MCF 10A (cell line): Measurements from ENCODE around the gene NAALADL1. TPM values are rescaled to one million over a fixed set of nuclear protein-coding genes. Genes with fewer than 3 reads are reported as not detected.
A peak's percentile ranks its signal among the peaks of the same experiment; 100 is the strongest.
"Not testable (repeated sequence)": the region's sequence is repeated elsewhere in the genome, so short reads cannot be mapped to it uniquely, and the experiment has no call there.

Experiments used
- BruUV-seq: library from RNA; stranded (reverse); fragments of 400-500 nt; replicated peaks from 2 replicates; lab custom pipeline; 2021; lab: Mats Ljungman, UMichigan
- CTCF ChIA-PET: fragments of 300-600 bp; sonication (Branson Sonifier 250); formaldehyde crosslinking; extraction: SDS; loops from one replicate; lab custom pipeline; 2021; ENCODE audit warnings: antibody characterized with exemption, inconsistent platforms; lab: Yijun Ruan, JAX
- POLR2A ChIA-PET: fragments of 300-600, 350-650 bp; sonication (Branson Sonifier 250); formaldehyde crosslinking; extraction: SDS; loops from one replicate; lab custom pipeline; 2020; ENCODE audit warnings: antibody characterized with exemption, inconsistent platforms; lab: Yijun Ruan, JAX
- DNase-seq: peaks from one replicate; pipeline ENCODE4 v3.0.0-alpha.2; 2018; ENCODE audit not compliant: unreplicated experiment
- H3K27ac Mint-ChIP-seq: one replicate; pipeline ENCODE4 v1.8.0; 2022; ENCODE audit warnings: mild to moderate bottlenecking, low read depth, mixed read lengths; ENCODE audit not compliant: unreplicated experiment
- H3K27me3 Mint-ChIP-seq: one replicate; pipeline ENCODE4 v1.8.0; 2022; ENCODE audit warnings: mixed read lengths; ENCODE audit not compliant: insufficient read depth, unreplicated experiment
- H3K36me3 Mint-ChIP-seq: one replicate; pipeline ENCODE4 v1.8.0; 2022; ENCODE audit warnings: mild to moderate bottlenecking, moderate library complexity, mixed read lengths; ENCODE audit not compliant: insufficient read depth, unreplicated experiment
- H3K4me1 Mint-ChIP-seq: one replicate; pipeline ENCODE4 v1.8.0; 2022; ENCODE audit warnings: mixed read lengths; ENCODE audit not compliant: insufficient read depth, unreplicated experiment
- H3K4me3 Mint-ChIP-seq: one replicate; pipeline ENCODE4 v1.8.0; 2022; ENCODE audit warnings: mild to moderate bottlenecking, moderate library complexity, mixed read lengths; ENCODE audit not compliant: unreplicated experiment
- H3K9me3 Mint-ChIP-seq: one replicate; pipeline ENCODE4 v1.8.0; 2022; ENCODE audit warnings: mixed read lengths; ENCODE audit not compliant: unreplicated experiment
- intact Hi-C: fragments of 100-400 bp; cut with micrococcal nuclease; formaldehyde crosslinking; loops from 2 replicates; pipeline ENCODE4 v1.14.1; 2022
- total RNA-seq: library from RNA; stranded (reverse); gene quantifications from 2 replicates; pipeline ENCODE4 v1.2.3, GENCODE V29; 2022
- TF ChIP-seq, protein P1 (sequence below): fragments of 200-600 bp; IDR thresholded peaks from one replicate; pipeline ENCODE4 v1.8.0; 2022; ENCODE audit warnings: antibody characterized with exemption, mild to moderate bottlenecking; ENCODE audit not compliant: unreplicated experiment

The NAALADL1 gene
- total RNA-seq, 1 experiment from 2014 or later: not detected

DNA sequence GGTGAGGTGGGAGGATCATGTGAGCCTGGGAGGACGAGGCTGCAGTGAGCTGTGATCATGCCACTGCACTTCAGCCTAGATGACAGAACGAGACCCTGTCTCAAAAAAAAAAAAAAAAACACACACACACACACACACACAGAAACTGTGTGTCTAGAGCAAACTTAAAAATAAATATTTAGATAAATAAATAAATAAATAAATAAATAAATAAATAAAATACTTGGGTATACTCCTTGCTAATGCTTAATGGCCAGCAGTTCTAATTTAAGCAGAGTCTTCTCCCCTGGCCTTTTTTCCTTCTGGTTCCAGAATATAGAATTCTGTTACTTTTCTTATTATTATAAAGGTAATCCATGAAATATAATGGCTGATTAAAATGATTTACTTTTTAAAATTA is 49.5 kb downstream of the NAALADL1 start:
- H3K4me3 Mint-ChIP-seq: no peak overlapping the region
- CTCF ChIA-PET: interaction anchor here (0.6 to 2.2 kb wide), 4 partner anchors 8 to 402 kb away, joined by 3 to 8 read pairs (median 4); partner anchors contain the start of gene BATF2
- no peaks in the 10 kb centered on the region for H3K27me3 Mint-ChIP-seq
- no peaks in the 10 kb centered on the region for H3K36me3 Mint-ChIP-seq
- no peak overlapping the region for H3K27ac Mint-ChIP-seq
- H3K4me1 Mint-ChIP-seq: peaks cover 7% of the 10 kb centered on the region
- H3K9me3 Mint-ChIP-seq: no peaks in the 10 kb centered on the region
- BruUV-seq: no TSS peak
- no peak for DNase-seq
- TF ChIP-seq, protein P1, sequence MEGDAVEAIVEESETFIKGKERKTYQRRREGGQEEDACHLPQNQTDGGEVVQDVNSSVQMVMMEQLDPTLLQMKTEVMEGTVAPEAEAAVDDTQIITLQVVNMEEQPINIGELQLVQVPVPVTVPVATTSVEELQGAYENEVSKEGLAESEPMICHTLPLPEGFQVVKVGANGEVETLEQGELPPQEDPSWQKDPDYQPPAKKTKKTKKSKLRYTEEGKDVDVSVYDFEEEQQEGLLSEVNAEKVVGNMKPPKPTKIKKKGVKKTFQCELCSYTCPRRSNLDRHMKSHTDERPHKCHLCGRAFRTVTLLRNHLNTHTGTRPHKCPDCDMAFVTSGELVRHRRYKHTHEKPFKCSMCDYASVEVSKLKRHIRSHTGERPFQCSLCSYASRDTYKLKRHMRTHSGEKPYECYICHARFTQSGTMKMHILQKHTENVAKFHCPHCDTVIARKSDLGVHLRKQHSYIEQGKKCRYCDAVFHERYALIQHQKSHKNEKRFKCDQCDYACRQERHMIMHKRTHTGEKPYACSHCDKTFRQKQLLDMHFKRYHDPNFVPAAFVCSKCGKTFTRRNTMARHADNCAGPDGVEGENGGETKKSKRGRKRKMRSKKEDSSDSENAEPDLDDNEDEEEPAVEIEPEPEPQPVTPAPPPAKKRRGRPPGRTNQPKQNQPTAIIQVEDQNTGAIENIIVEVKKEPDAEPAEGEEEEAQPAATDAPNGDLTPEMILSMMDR: no peak
- intact Hi-C loops: loop anchor here (1.0 kb wide), 1 partner anchor 162 kb away; no protein-coding TSS in a partner anchor
- POLR2A ChIA-PET: interaction anchor here (0.6 to 1.4 kb wide), 4 partner anchors 85 to 230 kb away, joined by 3 to 5 read pairs (median 4); partner anchors contain the start of genes PPP2R5B and ZNHIT2

DNA sequence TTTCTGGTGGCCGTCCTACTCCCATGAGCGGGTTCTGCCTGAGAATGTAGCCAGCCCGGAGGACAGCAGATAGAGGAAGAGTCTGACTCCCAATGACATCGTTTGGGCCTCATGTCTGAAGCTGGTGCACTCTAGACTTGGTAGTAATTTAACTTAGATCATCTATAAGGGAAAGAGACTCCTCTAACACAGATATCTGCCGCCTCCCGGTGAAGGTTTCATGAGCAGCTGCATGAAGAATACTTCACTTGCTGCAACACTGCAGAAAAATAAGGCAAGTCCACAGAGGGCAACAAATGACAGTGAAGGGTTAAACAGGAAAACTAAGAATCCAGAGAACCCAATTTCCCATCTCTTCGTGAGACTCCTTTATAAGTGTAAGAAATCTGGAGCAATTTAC is 50.3 kb downstream of the NAALADL1 start:
- no peak overlapping the region for H3K4me3 Mint-ChIP-seq
- ChIA-PET CTCF (interaction anchor here (0.6 to 2.2 kb wide), 5 partner anchors 9 to 229 kb away, joined by 3 to 8 read pairs (median 4); partner anchors contain the start of gene BATF2), POLR2A (interaction anchor here (1.0 to 2.1 kb wide), 7 partner anchors 20 to 229 kb away, joined by 3 to 16 read pairs (median 5); partner anchors contain the start of genes ATG2A, FAU, MRPL49 and PPP2R5B)
- no TSS peak for BruUV-seq
- H3K36me3 Mint-ChIP-seq: no peaks in the 10 kb centered on the region
- H3K9me3 Mint-ChIP-seq: no peaks in the 10 kb centered on the region
- TF ChIP-seq, protein P1: no peak
- peak overlapping the region; percentile 95 for H3K27ac Mint-ChIP-seq
- intact Hi-C loops: loop anchor here (1.0 kb wide), 1 partner anchor 161 kb away; no protein-coding TSS in a partner anchor
- H3K4me1 Mint-ChIP-seq: peaks cover 3% of the 10 kb centered on the region
- no peaks in the 10 kb centered on the region for H3K27me3 Mint-ChIP-seq
- DNase-seq: no peak

DNA sequence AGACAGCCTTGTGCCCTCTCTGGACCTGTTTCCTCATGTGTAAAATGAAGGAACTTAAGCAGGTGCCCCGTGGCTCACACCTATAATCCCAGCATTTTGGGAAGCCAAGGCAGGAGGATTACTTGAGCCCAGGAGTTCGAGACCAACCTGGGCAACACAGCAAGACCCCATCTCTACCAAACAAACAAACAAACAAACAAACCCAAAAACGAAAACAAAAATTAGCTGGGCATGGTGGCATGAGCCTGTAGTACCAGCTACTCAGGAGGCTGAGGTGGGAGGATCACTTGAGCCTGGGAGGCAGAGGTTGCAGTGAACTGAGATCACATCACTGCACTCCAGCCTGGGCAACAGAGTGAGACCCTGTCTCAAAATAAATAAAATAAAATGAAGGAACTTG is 54.4 kb downstream of the NAALADL1 start:
- H3K36me3 Mint-ChIP-seq, BruUV-seq, DNase-seq, intact Hi-C loops, H3K27me3 Mint-ChIP-seq, H3K9me3 Mint-ChIP-seq, H3K4me1 Mint-ChIP-seq, H3K27ac Mint-ChIP-seq, H3K4me3 Mint-ChIP-seq: not testable (repeated sequence)
- ChIA-PET POLR2A (interaction anchor here (1.7 kb wide), 1 partner anchor 11 kb away, joined by 4 read pairs; no protein-coding TSS in a partner anchor), CTCF (interaction anchor here (0.8 to 2.0 kb wide), 2 partner anchors 10 to 73 kb away, joined by 3 to 8 read pairs; partner anchors contain the start of gene ARL2)

DNA sequence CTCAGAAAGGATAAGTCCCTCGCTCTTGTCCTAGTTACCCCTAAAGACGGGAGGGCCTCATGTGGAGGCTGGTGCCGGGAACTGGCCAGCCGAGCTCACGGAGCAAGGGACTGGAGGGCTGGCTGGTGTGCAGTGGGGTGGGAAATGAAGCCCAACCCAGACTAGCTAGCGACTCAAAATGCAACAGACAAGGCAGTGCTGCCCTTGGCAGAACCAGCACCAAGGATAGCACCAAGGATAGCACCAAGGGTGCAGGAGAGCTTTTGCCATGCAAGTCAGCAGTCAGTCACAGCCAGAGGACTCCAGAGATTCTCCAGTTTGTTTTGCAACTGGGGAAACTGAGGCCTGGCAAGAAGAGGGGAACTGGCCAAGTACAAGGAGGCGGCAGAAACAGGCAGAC is 55.1 kb downstream of the NAALADL1 start:
- Mint-ChIP-seq H3K27ac (no peak overlapping the region), H3K4me3 (no peak overlapping the region), H3K27me3 (no peaks in the 10 kb centered on the region), H3K4me1 (no peaks in the 10 kb centered on the region), H3K36me3 (no peaks in the 10 kb centered on the region), H3K9me3 (no peaks in the 10 kb centered on the region)
- no TSS peak for BruUV-seq
- TF ChIP-seq, protein P1: no peak
- ChIA-PET POLR2A (interaction anchor here (1.7 kb wide), 1 partner anchor 10 kb away, joined by 4 read pairs; no protein-coding TSS in a partner anchor), CTCF (no interaction called here)
- intact Hi-C loops: no loop called here
- no peak for DNase-seq
